Measurements from ENCODE around the gene REV1.
"Not testable (repeated sequence)": the region's sequence is repeated elsewhere in the genome, so short reads cannot be mapped to it uniquely, and the experiment has no call there.

REV1 gene

DNA sequence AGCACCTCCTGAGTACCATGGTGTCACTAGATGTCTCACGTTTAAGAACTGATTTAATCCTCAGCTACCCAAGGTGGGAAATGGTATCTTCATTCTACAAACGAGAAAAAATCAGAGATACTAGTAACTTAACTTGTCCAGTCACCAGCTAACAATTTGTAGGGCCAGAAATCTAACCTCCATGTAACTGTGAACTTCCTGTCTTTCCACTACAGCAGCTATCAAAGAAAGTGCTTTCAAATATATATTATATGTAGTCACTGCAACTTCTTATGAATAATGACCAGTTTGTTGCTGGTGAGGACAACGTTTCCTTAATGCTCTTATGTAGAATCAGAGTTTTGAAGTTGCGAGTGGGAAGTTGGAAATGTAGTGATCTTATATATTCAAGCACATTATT, 1.9 kb downstream of the REV1 start:
- DNase-seq = no peak

GRCh38 chr2:99485824-99486223, 4.0 kb downstream of the REV1 start:
- no peak for DNase-seq

GRCh38 chr2:99485411-99485810, 4.4 kb downstream of the REV1 start:
- no peak for DNase-seq

DNA sequence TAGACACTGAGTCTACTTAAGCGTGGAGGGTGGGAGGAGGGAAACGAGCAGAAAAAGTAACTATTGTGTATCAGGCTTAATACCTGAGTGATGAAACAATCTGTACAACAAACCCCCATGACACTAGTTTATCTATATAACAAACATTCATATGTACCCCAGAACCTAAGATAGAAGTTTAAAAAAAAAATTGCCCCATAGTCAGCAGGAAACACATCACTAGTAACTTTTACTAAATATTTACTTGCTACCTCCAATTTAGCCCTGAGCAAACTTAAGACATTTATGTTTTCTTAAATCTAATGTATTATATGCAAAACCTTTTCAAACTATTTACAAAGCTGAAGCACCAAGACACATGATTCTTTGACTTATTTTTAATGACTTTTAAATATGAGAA, 5.6 kb downstream of the REV1 start:
- no peak for DNase-seq

DNA sequence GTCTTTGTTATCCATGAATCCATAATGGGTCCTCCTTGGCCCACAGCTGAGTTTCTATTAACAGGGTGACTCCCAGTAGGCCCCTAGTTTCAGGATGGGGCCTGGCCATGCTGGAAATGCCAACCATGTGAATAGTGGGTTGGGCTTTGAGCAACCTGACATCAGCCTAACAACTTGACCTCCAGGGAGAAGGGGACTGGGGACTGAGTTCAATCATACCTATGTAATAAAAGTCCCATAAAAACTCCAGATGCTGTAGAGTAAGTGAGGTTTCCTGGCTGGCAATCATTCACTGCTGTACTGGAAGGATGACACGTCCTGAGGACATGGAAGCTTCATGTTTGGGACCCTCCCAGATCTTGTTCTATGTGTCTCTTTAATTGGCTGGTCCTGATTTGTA, 7.9 kb downstream of the REV1 start:
- DNase-seq = no peak

GRCh38 chr2:99481527-99481926, 8.3 kb downstream of the REV1 start:
- DNase-seq = no peak

- DNase-seq = no peak
These were observed 9.4 kb downstream of the REV1 start for GRCh38 chr2:99480390-99480789.

DNA sequence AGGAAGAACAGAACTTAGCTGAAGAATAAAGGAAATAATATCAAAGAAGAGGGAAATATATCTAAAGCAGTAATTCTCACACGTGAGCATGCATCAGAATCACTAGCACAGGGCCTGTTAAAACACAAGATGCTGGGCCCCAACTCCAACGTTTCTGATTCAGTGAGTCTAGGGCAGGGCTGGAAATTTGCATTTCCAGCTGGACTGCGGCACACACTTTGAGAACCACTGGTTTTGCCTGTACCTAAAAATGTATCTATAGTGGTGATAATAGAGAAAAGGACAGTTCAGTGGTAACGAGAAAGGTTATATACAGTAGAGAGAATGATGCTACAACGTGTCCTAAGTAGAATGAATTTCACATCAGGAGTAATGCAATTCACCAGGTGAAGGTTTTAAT, 11.2 kb downstream of the REV1 start:
- DNase-seq = no peak

DNA sequence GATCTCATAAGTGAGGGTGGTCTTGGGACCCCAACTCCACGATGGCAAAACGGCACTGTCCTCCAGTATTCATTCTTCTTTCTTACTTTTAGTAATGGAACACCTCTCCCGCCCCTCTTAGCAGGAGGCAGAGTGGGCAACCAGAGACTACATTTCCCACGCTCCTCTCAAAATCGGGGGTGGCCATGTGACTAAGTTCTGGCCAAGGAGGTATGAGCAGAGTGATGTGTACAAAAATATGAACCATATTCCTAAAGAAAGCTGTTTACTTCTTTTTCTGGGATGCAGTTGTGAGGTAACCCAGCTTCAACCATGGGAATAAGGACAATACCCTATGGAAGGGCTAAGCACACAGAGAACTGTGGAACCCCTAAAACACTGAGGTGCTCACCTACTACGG, 12.8 kb downstream of the REV1 start:
- no peak for DNase-seq

GRCh38 chr2:99476629-99477028, 13.2 kb downstream of the REV1 start:
- DNase-seq = no peak

DNA sequence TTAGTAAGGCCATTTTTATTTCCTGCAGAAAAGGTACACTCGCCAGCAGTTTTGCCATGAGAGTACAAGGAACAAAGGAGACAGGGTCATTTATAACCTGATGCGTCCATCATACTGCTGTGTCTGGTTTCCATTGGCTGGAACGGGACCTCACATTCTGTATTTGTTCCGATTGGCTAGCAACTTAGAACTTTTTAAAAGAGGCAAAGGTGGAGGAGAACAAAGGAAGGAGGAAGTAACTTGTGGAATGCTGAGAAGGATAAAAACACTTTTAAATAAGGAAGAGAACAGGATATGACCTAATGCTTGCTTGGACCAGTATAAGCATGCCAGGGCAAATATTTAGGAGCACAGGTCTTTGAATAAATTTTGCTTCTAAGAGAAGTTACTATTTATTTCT, 14.7 kb downstream of the REV1 start:
- DNase-seq = not testable (repeated sequence)

DNA sequence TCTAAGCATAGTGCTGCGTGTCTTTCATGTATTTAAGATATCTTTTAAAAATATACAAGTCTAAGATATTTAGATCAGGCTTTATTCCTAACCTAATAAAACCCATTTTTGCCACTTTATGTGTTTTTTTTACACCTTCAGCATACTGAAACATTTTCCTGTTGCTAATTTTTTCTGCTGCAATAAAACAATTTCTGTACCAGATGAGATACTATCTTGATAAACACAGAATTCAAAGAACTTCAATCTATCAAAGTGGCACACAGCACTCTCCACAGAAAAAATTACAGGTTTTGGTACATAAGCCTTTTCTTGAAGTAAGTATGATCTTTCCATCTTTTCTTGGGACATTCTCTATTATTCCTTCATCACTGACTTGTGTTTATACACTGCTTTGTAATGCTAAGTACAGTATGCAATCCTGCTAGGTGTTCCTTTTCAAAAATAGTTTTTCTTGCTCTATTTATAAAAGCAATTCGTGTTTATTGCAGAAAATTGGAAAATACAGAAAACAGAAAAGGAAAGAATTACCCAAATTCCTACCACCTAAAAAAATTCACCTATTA, 16.2 kb downstream of the REV1 start:
- no peak for DNase-seq

DNA sequence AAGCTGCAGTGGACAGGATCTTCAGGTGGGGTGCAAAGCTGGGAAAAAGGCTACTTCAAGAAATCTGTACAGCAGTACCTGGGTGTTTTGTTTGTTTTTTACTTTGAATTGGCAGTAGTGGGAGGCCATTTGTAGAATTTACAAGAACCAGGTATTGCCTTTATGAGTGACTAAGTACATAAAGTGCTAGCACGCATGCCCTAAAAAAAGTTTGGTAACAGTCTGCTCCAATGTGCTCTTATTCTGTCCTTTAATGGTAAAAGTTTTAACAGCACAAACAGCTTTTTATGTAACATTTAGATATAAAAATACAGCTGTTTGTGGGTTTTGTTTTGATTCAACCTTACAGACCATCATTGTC, 17.2 kb downstream of the REV1 start:
- no peak for DNase-seq

DNA sequence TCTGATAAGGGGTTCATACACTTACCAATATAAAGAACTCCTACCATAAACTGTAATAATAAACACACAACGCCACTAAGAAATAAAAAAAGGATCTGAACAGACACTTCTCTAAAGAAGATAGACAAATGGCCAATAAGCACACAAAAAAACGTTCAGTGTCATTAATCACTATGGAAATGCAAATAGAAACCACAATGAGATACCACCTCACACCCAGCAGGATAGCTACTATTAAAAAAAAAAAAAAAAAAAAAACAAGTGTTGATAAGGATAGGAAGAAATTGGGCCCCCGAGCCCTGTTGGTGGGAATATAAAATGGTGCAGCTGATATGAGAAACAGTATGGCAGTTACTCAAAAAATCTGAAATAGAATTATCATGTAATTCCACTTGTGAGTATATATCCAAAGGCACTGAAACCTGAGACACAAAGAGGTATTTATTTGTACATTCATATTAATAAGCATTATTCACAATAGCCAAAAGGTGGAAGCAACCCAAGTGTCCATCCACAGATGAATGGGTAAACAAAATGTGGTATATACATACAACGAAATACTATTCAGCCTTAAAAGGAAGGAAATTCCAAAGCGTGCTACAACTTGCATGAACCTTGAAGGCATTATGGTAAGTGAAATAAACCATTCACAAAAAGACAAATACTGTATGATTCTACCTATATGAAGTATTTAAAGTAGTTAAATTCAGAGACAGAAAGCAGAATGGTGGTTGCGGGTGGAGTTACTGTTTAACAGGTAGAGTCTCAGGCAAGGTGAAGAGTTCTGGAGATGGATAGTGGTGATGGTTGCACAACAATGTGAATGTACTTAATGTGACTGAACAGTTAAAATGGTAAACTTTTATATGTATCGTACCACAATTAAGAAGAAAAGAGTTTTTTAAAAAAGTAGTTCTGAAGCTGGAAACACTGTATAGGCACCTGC, 17.9 kb downstream of the REV1 start:
- no peak for DNase-seq

DNA sequence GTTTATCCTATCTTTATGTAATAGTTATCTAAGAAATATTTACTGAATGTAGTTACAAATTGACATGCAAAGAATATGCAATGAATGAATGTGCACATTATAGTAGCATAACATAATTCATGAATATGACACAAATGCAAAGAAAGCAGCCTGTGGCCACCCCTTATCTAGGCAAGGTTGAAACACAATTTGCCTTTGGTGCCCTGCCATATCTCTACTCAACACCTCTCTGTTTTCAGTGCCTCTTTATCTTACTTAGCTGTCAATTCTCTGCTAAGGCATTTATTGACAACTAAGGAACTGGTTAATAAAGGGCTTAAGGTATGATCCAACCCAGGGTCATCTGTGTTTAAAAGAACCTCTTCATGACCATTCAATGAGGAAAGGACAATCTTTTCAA, 18.9 kb downstream of the REV1 start:
- DNase-seq = no peak

GRCh38 chr2:99470459-99470858, 19.4 kb downstream of the REV1 start:
- not testable (repeated sequence) for DNase-seq

GRCh38 chr2:99469394-99469793, 20.4 kb downstream of the REV1 start:
- DNase-seq = no peak

DNA sequence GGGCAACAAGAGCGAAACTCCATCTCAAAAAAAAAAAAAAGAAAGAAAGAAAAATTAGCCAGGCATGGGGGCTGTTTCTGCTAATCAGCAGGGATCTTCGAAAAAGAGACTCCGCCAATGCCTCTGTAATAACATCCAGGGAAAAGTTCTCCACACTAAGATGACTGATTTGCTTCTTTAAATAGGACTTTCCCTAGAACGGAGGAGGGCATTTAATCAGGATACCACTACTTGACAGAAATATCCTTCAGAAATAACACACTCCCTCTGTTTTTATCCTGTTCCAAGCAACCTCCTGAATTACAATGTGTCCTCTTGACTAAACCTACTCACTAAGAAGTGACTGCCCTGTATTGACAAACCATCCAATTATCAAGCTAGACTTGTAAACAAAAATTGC, 21.7 kb downstream of the REV1 start:
- no peak for DNase-seq

DNA sequence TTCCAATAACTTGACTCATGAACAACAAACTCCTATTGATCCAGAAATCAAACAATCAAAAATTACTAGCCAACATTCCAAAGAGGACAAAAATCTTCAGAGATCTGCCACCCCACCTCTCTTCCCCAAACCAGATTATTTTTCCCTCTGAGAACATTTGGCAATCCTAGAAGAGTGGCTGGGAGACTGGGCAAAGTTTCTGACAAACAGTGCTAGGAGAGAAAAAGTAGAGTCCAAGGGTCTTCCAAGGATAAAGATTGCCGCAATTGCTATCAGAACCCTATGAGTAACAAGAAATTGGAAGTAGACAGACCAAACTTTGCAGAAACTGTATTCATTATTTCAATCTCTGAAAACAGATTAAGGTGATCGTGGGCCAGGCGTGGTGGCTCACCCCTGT, 22.4 kb downstream of the REV1 start:
- DNase-seq = no peak

DNA sequence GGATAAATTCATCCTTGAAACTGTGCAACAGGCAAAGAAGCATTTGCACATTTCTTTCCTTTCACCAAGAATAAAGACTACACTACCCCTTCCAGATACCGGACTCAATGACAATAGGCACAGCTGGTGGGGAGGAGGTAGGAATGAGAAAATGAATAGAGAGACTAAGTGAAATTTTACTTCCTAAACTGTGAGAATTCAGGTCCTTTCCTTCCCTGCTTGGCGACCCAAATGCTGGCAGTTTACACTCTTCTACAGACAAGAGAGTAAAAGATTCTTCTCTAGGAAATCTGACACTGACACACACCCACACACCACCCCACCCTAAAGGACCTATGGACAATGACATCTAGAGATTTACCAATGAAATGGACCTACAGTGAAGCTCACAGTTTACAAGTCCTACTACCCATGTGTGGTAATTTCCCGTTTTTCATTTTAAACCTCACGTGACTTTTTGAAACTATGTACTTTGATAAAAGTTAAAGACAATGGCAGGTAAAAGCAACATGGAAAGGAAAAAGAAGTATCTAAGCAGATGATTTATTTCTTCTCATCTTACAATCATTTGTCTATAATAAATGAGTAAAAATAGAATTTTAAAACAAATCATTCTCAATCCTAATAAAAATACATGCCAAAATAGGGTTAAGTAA, 27.9 kb downstream of the REV1 start:
- no peak for DNase-seq

DNA sequence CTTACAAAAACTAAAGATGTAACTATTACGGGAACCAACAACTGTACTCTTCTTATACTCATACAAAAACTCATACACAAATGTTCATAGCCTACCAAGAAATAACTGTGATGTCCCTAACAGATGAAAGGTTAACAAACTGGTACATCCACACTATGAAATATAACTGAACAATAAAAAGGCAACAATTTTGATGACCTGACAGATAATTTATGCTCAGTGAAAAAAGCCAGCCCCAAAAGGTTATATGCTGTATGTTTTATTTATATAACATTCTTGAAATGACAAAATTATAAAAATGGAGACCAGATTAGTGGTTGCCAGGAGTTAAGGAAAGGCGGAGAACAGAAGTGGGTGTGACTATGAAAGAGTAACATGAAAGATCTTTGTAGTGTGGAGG, 31.3 kb downstream of the REV1 start:
- no peak for DNase-seq

DNA sequence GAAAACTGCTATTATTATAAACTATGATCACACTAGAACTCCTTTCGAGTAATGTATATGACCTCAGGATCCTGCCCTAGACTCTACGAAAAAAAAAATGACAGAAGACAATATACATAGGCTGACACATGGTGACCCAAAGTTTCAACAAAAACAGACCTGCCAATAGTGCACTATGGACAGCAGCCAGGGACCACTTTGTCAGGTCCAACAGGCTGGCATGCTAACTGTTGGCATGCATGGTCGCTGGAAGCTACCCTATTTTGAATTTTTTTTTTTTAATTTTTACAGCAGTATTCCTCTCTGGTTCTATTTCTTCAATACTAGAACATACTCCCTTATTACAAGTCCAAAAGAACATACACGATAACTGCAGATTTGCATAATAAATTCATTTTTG, 38.1 kb downstream of the REV1 start:
- no peak for DNase-seq

DNA sequence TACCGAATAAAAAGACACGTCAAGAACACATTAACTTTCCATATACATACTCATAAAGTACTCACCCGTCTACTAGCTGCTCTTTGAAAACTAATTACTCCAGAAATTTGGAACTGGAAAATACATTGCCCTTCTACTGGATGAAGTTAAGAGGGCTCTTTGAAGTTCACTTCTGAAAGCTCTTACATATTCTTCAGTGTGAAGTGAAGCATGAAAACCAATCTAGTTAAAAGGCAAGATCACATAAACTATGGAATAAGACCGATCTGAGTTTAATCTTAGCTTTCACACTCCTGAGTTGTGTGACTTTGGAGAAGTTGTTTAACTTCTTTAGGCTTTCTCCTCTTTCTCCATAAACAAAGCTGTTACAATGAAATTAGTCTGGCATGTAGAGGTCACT, 38.5 kb downstream of the REV1 start:
- no peak for DNase-seq
